Peyer's patch (tissue), 4 donors: ENCODE data around the gene EFNA4.

Source experiments
- CTCF ChIP-seq, 6 experiments: fragments of 450-650 bp in 4 of 6; fragments of 200-600 bp in 2 of 6; sonication (generic) in 1 of 6; IDR thresholded peaks; one replicate each; pipeline ENCODE4 v1.5.1; 2017 to 2019; ENCODE audit warnings: antibody characterized with exemption in 6 of 6, mild to moderate bottlenecking in 3 of 6, moderate library complexity in 1 of 6
- POLR2A ChIP-seq, 2 donors: fragments of 450-650 bp; IDR thresholded peaks; one replicate each; pipeline ENCODE4 v1.5.1; 2017; ENCODE audit warnings: antibody characterized with exemption in 2 of 2, mild to moderate bottlenecking in 2 of 2, moderate library complexity in 2 of 2

- TF ChIP-seq CTCF (IDR thresholded peaks at IDR 0.05) = no peak
- TF ChIP-seq POLR2A (IDR thresholded peaks at IDR 0.05) = no peak
These were observed 48.6 kb upstream of the EFNA4 start for GRCh38 chr1:155014709-155015508.
